B cell (primary cell): ENCODE measurements around the gene PDHX.

Experiments used
- CTCF ChIP-seq: fragments of 200-600 bp; IDR thresholded peaks from one replicate; pipeline ENCODE4 v1.8.0; 2022; ENCODE audit warnings: antibody characterized with exemption, mild to moderate bottlenecking
- EZH2 ChIP-seq: IDR thresholded peaks from 2 replicates; pipeline ENCODE4 v1.6.1; 2012; ENCODE audit warnings: borderline replicate concordance, low read depth, mild to moderate bottlenecking, moderate library complexity, low read length; ENCODE audit not compliant: insufficient read depth, poor library complexity, severe bottlenecking

GRCh38 chr11:34928960-34929680, 12.7 kb downstream of the PDHX start:
- no peak for TF ChIP-seq EZH2
- no peak for TF ChIP-seq CTCF
